SKM-1 (cell line): Measurements from ENCODE around the gene LLGL2.
A peak's percentile ranks its signal among the peaks of the same experiment; 100 is the strongest.
"Not testable (repeated sequence)": the region's sequence is repeated elsewhere in the genome, so short reads cannot be mapped to it uniquely, and the experiment has no call there.

ENCODE experiments used
- DNase-seq: peaks from one replicate; lab custom pipeline; 2025; ENCODE audit not compliant: unreplicated experiment; lab: John Stamatoyannopoulos, UW

LLGL2 gene, protein sequence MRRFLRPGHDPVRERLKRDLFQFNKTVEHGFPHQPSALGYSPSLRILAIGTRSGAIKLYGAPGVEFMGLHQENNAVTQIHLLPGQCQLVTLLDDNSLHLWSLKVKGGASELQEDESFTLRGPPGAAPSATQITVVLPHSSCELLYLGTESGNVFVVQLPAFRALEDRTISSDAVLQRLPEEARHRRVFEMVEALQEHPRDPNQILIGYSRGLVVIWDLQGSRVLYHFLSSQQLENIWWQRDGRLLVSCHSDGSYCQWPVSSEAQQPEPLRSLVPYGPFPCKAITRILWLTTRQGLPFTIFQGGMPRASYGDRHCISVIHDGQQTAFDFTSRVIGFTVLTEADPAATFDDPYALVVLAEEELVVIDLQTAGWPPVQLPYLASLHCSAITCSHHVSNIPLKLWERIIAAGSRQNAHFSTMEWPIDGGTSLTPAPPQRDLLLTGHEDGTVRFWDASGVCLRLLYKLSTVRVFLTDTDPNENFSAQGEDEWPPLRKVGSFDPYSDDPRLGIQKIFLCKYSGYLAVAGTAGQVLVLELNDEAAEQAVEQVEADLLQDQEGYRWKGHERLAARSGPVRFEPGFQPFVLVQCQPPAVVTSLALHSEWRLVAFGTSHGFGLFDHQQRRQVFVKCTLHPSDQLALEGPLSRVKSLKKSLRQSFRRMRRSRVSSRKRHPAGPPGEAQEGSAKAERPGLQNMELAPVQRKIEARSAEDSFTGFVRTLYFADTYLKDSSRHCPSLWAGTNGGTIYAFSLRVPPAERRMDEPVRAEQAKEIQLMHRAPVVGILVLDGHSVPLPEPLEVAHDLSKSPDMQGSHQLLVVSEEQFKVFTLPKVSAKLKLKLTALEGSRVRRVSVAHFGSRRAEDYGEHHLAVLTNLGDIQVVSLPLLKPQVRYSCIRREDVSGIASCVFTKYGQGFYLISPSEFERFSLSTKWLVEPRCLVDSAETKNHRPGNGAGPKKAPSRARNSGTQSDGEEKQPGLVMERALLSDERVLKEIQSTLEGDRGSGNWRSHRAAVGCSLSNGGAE

GRCh38 chr17:75524970-75525805 is at the start of gene LLGL2:
Gene LLGL2 (plus strand): TSS chr17:75525697. CDS start chr17:75543427, 17,730 bp downstream.
- DNase-seq: no peak

GRCh38 chr17:75475851-75476250 is 49.6 kb upstream of the LLGL2 start:
- DNase-seq: no peak

GRCh38 chr17:75476271-75476671 is 49.2 kb upstream of the LLGL2 start:
- no peak for DNase-seq

- DNase-seq: no peak
Measured at GRCh38 chr17:75476752-75477489, 48.6 kb upstream of the LLGL2 start.

DNA sequence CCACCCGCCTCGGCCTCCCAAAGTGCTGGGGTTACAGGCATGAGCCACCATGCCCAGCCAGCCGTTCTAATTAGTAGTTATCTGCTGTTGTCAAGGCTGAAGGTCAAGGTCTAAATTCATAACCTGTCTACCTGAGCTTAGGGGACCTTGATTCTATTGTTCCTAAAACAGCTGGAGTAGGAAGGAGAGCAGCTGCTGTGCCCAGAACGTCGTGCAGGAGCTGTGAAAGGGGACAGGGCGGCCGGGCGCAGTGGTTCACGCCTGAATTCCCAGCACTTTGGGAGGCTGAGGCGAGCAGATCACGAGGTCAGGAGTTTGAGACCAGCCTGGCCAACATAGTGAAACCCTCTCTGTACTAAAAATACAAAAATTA is 48.0 kb upstream of the LLGL2 start:
- DNase-seq: not testable (repeated sequence)

GRCh38 chr17:75478508-75478907 is 47.0 kb upstream of the LLGL2 start:
- DNase-seq: no peak

DNA sequence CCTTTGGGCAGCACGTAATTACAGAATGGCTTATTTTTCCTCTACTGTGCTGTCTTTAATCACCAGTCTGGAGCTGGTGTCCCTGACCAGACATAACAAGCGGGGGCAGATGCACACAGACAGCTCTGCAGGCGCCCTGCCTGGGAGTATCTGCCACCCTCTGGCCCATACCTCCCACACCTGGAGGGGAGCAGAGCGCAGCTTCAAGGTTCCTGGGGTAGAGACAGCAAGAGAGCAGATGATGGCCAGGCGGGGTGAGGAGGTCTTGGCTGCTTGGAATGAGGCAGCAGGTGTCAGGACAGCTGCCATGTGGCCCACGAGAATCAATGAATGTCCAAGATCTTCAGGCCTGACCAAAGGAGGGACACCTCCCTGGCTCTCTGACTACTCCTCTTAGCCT is 45.2 kb upstream of the LLGL2 start:
- no peak for DNase-seq

GRCh38 chr17:75481194-75482068 is 44.1 kb upstream of the LLGL2 start:
- no peak for DNase-seq

DNA sequence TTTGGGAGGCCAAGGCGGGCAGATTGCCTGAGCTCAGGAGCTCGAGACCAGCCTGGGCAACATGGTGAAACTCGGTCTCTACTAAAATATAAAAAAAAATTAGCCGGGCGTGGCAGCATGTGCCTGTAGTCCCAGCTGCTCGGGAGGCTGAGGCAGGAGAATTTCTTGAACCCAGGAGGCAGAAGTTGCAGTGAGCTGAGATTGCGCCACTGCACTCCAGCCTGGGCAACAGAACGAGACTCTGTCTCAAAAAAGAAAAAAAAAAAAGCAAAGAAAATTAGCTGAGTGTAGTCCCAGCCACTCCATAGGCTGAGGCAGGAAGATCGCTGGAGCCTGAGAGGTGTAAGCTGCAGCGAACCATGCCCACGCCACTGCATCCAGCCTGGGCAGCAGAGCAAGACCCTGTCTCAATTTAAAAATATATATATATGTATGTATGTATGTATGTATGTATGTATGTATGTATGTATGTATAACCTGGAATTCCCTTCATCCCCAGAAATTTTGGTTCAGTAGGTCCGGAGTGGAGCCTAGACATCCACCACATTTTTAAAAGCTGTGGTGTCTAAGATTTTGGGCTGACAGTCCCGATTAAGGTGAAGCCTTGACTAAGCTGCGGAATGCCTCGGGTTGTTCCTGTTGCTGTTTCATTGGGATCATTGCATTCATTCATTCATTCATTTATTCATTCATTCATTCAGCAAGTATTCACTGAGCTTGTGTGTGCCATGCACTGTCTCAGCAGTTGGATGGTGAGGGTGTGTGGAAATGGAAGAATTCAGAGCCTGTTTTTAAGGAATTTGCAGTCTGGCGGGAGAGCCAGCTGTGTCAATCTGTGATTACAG is 43.2 kb upstream of the LLGL2 start:
- DNase-seq: no peak

- no peak for DNase-seq
Measured at GRCh38 chr17:75485688-75486087, 39.8 kb upstream of the LLGL2 start.

DNA sequence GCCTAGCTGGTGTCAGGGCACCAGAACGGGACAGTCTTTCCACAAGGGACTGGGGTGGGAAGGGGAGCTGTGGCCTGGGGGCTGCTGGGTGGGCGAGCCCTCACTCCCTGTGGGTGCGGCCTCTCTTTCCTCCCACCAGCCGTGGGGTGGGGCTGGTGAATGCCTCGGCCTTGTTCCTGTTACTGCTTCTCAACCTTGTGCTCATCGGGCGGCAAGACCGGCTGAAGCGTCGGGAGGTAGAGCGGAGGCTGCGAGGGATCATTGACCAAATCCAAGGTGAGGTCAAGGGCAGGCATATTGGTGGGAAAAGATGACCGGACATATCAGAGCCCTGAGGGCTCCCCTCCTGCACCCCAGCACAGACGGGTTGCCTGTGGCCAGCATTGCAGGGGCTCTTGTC is 39.3 kb upstream of the LLGL2 start:
- DNase-seq: no peak

GRCh38 chr17:75486951-75487350 is 38.5 kb upstream of the LLGL2 start:
- no peak for DNase-seq

DNA sequence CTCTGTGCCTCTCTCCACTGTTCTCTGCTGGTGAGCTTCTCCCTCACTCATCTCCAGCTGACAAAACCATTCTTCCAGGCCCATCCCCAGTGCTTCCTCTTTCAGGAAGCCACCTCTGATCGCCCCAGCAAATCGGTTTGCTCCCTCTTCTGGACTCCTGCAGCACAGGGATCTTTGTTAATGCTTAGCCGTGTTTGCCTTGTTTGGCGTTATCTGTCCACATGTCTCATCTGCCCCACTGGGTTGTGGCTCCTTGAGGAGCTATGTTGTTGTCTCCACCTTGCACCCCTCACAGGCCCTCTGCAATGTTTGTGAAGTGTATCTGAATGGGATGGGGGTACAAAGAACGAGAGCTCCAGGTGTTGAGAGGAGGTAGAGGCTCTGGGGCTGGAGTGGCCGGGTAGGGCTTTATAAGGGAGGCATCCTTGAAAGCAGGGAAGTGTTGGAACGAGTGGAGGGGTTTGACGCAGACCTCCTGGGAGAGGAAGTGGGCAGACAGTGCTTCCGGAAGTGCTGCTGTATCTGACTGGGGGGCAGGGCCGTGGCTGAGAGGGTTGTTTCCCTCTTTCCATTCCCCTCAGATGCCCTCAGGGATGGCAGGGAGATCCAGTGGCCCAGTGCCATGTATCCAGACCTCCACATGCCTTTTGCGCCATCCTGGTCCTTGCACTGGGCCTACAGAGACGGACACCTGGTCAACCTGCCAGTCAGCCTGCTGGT is 38.0 kb upstream of the LLGL2 start:
- peak; percentile 78 for DNase-seq

GRCh38 chr17:75488693-75489510 is 36.6 kb upstream of the LLGL2 start:
- no peak for DNase-seq

DNA sequence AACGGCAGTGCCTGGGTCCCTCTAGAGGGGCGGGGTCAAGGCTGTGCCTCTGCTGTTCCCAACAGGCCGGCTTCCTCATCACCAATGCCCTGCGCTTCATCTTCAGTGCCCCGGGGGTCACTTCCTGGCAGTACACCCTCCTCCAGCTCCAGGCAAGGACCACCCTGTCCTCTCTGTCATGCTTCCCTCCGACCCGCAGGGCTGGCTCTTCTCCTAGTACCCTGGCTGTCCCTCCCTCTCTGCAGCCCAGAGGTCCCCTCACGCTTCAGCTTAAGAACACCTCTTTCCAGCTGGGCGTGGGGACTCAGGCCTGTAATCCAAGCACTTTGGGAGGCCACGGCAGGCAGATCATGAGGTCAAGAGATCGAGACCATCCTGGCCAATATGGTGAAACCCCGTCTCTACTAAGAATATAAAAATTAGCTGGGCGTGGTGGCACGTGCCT is 36.0 kb upstream of the LLGL2 start:
- DNase-seq: no peak

GRCh38 chr17:75490173-75490743 is 35.2 kb upstream of the LLGL2 start:
- DNase-seq: no peak
